HEK293 (cell line): ENCODE results near the gene POLR2H.

ENCODE experiments used
- CTCF ChIA-PET: fragments of 350-600 bp; formaldehyde crosslinking; extraction: SDS; loops from one replicate; lab custom pipeline; 2021; ENCODE audit warnings: antibody characterized with exemption; lab: Yijun Ruan, JAX
- POLR2A ChIA-PET: fragments of 300-600 bp; formaldehyde crosslinking; extraction: SDS; loops from one replicate; lab custom pipeline; 2020; ENCODE audit warnings: antibody characterized with exemption, inconsistent platforms; lab: Yijun Ruan, JAX
- H3K27ac ChIP-seq: fragments of 200-500 bp; sonication (Bioruptor generic); 2 replicates; pipeline ENCODE4 v1.5.1; 2014; ENCODE audit warnings: low read depth, low read length, control low read depth, inconsistent platforms; ENCODE audit errors: extremely low read depth
- H3K36me3 ChIP-seq, 2 experiments: fragments of 200-500 bp in 1 of 2; sonication (Bioruptor generic) in 1 of 2; 1 replicate in 1 of 2; 2 replicates in 1 of 2; pipeline ENCODE4 v1.5.1; 2014 to 2017; ENCODE audit warnings: inconsistent platforms in 2 of 2, low read length in 2 of 2; ENCODE audit not compliant: control insufficient read depth in 2 of 2, insufficient read depth in 1 of 2
- H3K4me1 ChIP-seq: fragments of 200-500 bp; sonication (Bioruptor generic); 2 replicates; pipeline ENCODE4 v1.5.1; 2014; ENCODE audit warnings: mild to moderate bottlenecking, low read length, inconsistent platforms; ENCODE audit not compliant: control insufficient read depth, insufficient read depth
- H3K4me3 ChIP-seq: 2 replicates; pipeline ENCODE4 v1.5.1; 2011; ENCODE audit warnings: low read depth, mild to moderate bottlenecking, control low read depth, low read length, moderate library complexity
- H3K9me3 ChIP-seq: fragments of 200-500 bp; sonication (Bioruptor generic); 2 replicates; pipeline ENCODE4 v1.5.1; 2014; ENCODE audit warnings: low read depth, low read length, inconsistent platforms; ENCODE audit not compliant: control insufficient read depth, insufficient read depth
- BCL11B ChIP-seq: fragments of 450-650 bp; formaldehyde crosslinking; IDR thresholded peaks from 2 replicates; pipeline ENCODE4 v1.5.1; 2016; ENCODE audit warnings: low read depth, missing biosample characterization, missing genetic modification characterization
- GLI2 ChIP-seq: fragments of 450-650 bp; formaldehyde crosslinking; IDR thresholded peaks from 2 replicates; pipeline ENCODE4; 2017; ENCODE audit warnings: missing biosample characterization, missing genetic modification characterization, low read depth, borderline replicate concordance
- KLF17 ChIP-seq: fragments of 450-650 bp; formaldehyde crosslinking; IDR thresholded peaks from 2 replicates; pipeline ENCODE4 v1.5.1; 2016; ENCODE audit warnings: missing biosample characterization, missing genetic modification characterization
- KLF8 ChIP-seq: fragments of 450-650 bp; formaldehyde crosslinking; IDR thresholded peaks from 2 replicates; pipeline ENCODE4 v1.5.1; 2016; ENCODE audit warnings: missing biosample characterization, missing genetic modification characterization
- MZF1 ChIP-seq: fragments of 450-650 bp; formaldehyde crosslinking; IDR thresholded peaks from 2 replicates; pipeline ENCODE4 v1.5.1; 2017; ENCODE audit warnings: missing biosample characterization, missing genetic modification characterization, borderline replicate concordance
- ZBTB20 ChIP-seq: fragments of 450-650 bp; formaldehyde crosslinking; IDR thresholded peaks from 2 replicates; pipeline ENCODE4 v1.5.1; 2016; ENCODE audit warnings: missing biosample characterization, missing genetic modification characterization
- ZBTB7A ChIP-seq: fragments of 450-650 bp; formaldehyde crosslinking; IDR thresholded peaks from 2 replicates; pipeline ENCODE4 v1.5.1; 2016; ENCODE audit warnings: low read depth, missing biosample characterization, missing genetic modification characterization
- ZFP41 ChIP-seq: fragments of 450-650 bp; formaldehyde crosslinking; IDR thresholded peaks from 2 replicates; pipeline ENCODE4 v1.5.1; 2016; ENCODE audit warnings: missing biosample characterization, missing genetic modification characterization, borderline replicate concordance
- ZNF121 ChIP-seq: fragments of 450-650 bp; formaldehyde crosslinking; IDR thresholded peaks from 2 replicates; pipeline ENCODE4 v1.5.1; 2016; ENCODE audit warnings: missing biosample characterization, missing genetic modification characterization
- ZNF133 ChIP-seq: fragments of 450-650 bp; formaldehyde crosslinking; IDR thresholded peaks from 2 replicates; pipeline ENCODE4 v1.5.1; 2016; ENCODE audit warnings: missing biosample characterization, missing genetic modification characterization
- ZNF169 ChIP-seq: fragments of 450-650 bp; formaldehyde crosslinking; IDR thresholded peaks from 2 replicates; pipeline ENCODE4 v1.5.1; 2016; ENCODE audit warnings: missing biosample characterization, missing genetic modification characterization
- ZNF24 ChIP-seq: fragments of 450-650 bp; formaldehyde crosslinking; IDR thresholded peaks from 2 replicates; pipeline ENCODE4 v1.5.1; 2016; ENCODE audit warnings: missing biosample characterization, missing genetic modification characterization
- ZNF26 ChIP-seq: fragments of 450-650 bp; formaldehyde crosslinking; IDR thresholded peaks from 2 replicates; pipeline ENCODE4 v1.5.1; 2016; ENCODE audit warnings: missing biosample characterization, missing genetic modification characterization
- ZNF335 ChIP-seq: fragments of 450-650 bp; formaldehyde crosslinking; conservative IDR thresholded peaks from 2 replicates; pipeline ENCODE4 v1.5.1; 2016; ENCODE audit warnings: missing biosample characterization, missing genetic modification characterization
- ZNF354C ChIP-seq: fragments of 450-650 bp; formaldehyde crosslinking; IDR thresholded peaks from 2 replicates; pipeline ENCODE4 v1.5.1; 2016; ENCODE audit warnings: missing biosample characterization, missing genetic modification characterization, low read depth, borderline replicate concordance
- ZNF398 ChIP-seq: fragments of 450-650 bp; formaldehyde crosslinking; IDR thresholded peaks from 2 replicates; pipeline ENCODE4 v1.5.1; 2017; ENCODE audit warnings: missing biosample characterization, missing genetic modification characterization
- ZNF426 ChIP-seq: fragments of 450-650 bp; formaldehyde crosslinking; IDR thresholded peaks from 2 replicates; pipeline ENCODE4 v1.5.1; 2017; ENCODE audit warnings: missing biosample characterization, missing genetic modification characterization, mild to moderate bottlenecking, inconsistent platforms, moderate library complexity
- ZNF449 ChIP-seq: fragments of 450-650 bp; formaldehyde crosslinking; IDR thresholded peaks from 2 replicates; pipeline ENCODE4 v1.5.1; 2017; ENCODE audit warnings: missing biosample characterization, mild to moderate bottlenecking, missing genetic modification characterization, moderate library complexity
- ZNF510 ChIP-seq: fragments of 450-650 bp; formaldehyde crosslinking; IDR thresholded peaks from 2 replicates; pipeline ENCODE4 v1.5.1; 2018; ENCODE audit warnings: mild to moderate bottlenecking, missing genetic modification characterization, missing biosample characterization; ENCODE audit not compliant: insufficient replicate concordance
- ZNF514 ChIP-seq: fragments of 450-650 bp; formaldehyde crosslinking; IDR thresholded peaks from 2 replicates; pipeline ENCODE4 v1.5.1; 2016; ENCODE audit warnings: missing biosample characterization, missing genetic modification characterization
- ZNF704 ChIP-seq: fragments of 450-650 bp; formaldehyde crosslinking; IDR thresholded peaks from 2 replicates; pipeline ENCODE4 v1.5.1; 2016; ENCODE audit warnings: missing biosample characterization, missing genetic modification characterization
- ZNF830 ChIP-seq: fragments of 450-650 bp; IDR thresholded peaks from 2 replicates; pipeline ENCODE4 v1.5.0; 2018; ENCODE audit warnings: missing biosample characterization, missing genetic modification characterization, low read depth, mild to moderate bottlenecking, moderate library complexity

POLR2H gene

GRCh38 chr3:184389384-184389783 is 27.9 kb downstream of the POLR2H start:
- POLR2A ChIA-PET, result no interaction called here
- Histone ChIP-seq H3K4me3 (no peak overlapping the region), H3K27ac (no peak overlapping the region), H3K9me3 (no peaks in the 10 kb centered on the region), H3K36me3 (peaks cover 0 to 19% of the 10 kb centered on the region in 2 experiments; a peak in 1 of 3 replicates), H3K4me1 (no peaks in the 10 kb centered on the region)
- TF ChIP-seq ZNF133 (tag by site-specific recombination) (no peak), KLF8 (no peak), BCL11B (no peak), ZNF449 (no peak), GLI2 (tag by site-specific recombination) (no peak), ZNF514 (tag by site-specific recombination) (no peak), ZBTB20 (tag by site-specific recombination) (no peak), KLF17 (tag by site-specific recombination) (no peak), ZNF335 (tag by site-specific recombination) (no peak), ZBTB7A (tag by site-specific recombination) (no peak), ZNF704 (no peak)
- CTCF ChIA-PET, result interaction anchor here (0.6 to 1.3 kb wide), 2 partner anchors 18 to 78 kb away, joined by 4 to 5 read pairs; no protein-coding TSS in a partner anchor

- no peaks in the 10 kb centered on the region for H3K9me3 ChIP-seq
- TF ChIP-seq ZNF121 (tag by site-specific recombination), result 0 out of 2 replicates have a peak, but pooled peaks have one; percentile 48
- TF ChIP-seq ZNF830 (tag by site-specific recombination), result no peak
- no peaks in the 10 kb centered on the region for H3K4me1 ChIP-seq
- H3K27ac ChIP-seq, result no peak overlapping the region
- H3K36me3 ChIP-seq, result peaks cover 0 to 19% of the 10 kb centered on the region in 2 experiments; a peak in 1 of 3 replicates
- ChIA-PET CTCF (interaction anchor here (1.3 kb wide), 1 partner anchor 18 kb away, joined by 5 read pairs; no protein-coding TSS in a partner anchor), POLR2A (no interaction called here)
- no peak overlapping the region for H3K4me3 ChIP-seq
Measured at GRCh38 chr3:184389935-184390528, 28.5 kb downstream of the POLR2H start.

GRCh38 chr3:184391266-184391665 is 29.8 kb downstream of the POLR2H start:
- Histone ChIP-seq H3K27ac (no peak overlapping the region), H3K4me1 (no peaks in the 10 kb centered on the region), H3K36me3 (peaks cover 0 to 15% of the 10 kb centered on the region in 2 experiments; a peak in 1 of 3 replicates), H3K9me3 (no peaks in the 10 kb centered on the region), H3K4me3 (no peak overlapping the region)
- POLR2A ChIA-PET, result interaction anchor here (0.5 kb wide), 1 partner anchor 47 kb away, joined by 4 read pairs; no protein-coding TSS in a partner anchor
- CTCF ChIA-PET, result no interaction called here
- TF ChIP-seq ZNF704 (no peak), ZNF510 (tag by site-specific recombination) (no peak), ZNF398 (tag by site-specific recombination) (no peak), ZNF26 (tag by site-specific recombination) (no peak), ZFP41 (tag by site-specific recombination) (no peak), ZNF169 (tag by site-specific recombination) (no peak), MZF1 (tag by site-specific recombination) (no peak), ZNF426 (tag by site-specific recombination) (no peak), ZNF335 (tag by site-specific recombination) (no peak), ZNF354C (tag by site-specific recombination) (no peak), ZNF24 (tag by site-specific recombination) (no peak)
